HG03139 (cell line): ENCODE measurements around the gene PCNT.

Experiments
- ATAC-seq: cut with Tn5 transposase; IDR thresholded peaks from one replicate; pipeline ENCODE4 v1.9.1; 2021; ENCODE audit not compliant: unreplicated experiment

Gene PCNT

DNA sequence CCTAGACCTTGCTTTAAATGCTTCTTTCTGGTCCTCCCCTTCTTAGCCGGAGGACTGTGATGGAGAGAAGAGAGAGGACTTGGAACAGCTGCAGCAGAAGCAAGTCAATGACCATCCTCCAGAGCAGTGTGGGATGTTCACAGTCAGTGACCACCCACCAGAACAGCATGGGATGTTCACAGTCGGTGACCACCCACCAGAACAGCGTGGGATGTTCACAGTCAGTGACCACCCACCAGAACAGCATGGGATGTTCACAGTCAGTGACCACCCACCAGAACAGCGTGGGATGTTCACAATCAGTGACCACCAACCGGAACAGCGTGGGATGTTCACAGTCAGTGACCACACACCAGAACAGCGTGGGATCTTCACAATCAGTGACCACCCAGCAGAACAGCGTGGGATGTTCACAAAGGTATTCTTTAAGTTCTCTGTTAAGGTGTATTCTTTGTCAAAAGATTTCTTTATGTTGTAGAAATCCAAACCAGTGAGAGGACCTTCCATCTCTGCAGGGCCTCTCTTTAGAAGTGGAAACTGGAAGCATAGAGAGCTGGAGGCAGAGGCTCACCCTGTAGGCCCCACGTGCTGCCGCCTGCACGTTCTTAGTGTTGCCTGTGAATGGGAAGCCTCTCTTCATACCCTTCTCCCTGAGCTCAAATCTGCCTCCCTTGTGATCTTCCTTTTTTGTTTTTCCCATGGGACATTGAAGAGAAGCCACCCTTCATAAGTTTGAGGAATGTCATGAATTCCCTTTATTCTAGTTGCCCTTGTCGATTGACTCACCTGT lies 10.6 kb downstream of the PCNT start:
- ATAC-seq: no peak

DNA sequence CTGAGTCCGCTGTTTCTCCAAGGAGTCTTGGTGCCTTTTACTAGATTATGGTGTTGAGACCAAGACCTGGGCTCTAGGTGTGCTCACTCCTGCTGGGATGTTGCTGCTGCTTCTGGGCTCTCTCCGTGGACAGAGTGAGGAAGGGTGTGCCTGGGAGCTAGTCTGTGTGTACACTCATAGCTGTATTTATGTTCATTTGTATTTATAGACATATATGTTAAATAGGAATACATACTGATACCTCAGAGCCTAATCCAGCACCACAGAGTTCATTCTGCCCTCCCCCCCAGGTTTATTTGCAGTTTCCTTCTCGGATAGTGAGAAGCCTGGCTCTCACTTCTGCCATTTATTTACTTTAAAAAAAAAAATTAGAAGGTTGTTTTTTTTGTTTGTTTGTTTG lies 12.6 kb downstream of the PCNT start:
- no peak for ATAC-seq

DNA sequence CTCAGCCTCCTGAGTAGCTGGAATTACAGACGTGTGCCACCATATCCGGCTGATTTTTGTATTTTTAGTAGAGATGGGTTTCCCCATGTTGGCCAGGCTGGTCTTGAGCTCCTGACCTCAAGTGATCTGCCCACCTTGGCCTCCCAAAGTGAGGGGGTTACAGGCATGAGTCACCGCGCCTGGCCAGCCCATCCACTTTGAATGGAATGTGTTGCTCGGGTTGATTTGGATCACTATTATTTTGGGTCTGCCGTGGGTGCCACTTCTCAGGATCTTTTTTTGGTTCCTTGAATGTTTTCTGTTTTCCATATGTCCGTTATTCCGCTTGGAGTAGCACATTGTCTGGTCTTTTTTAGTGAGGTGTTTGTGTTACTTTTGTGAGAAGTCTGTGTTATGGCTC lies 17.0 kb downstream of the PCNT start:
- no peak for ATAC-seq

DNA sequence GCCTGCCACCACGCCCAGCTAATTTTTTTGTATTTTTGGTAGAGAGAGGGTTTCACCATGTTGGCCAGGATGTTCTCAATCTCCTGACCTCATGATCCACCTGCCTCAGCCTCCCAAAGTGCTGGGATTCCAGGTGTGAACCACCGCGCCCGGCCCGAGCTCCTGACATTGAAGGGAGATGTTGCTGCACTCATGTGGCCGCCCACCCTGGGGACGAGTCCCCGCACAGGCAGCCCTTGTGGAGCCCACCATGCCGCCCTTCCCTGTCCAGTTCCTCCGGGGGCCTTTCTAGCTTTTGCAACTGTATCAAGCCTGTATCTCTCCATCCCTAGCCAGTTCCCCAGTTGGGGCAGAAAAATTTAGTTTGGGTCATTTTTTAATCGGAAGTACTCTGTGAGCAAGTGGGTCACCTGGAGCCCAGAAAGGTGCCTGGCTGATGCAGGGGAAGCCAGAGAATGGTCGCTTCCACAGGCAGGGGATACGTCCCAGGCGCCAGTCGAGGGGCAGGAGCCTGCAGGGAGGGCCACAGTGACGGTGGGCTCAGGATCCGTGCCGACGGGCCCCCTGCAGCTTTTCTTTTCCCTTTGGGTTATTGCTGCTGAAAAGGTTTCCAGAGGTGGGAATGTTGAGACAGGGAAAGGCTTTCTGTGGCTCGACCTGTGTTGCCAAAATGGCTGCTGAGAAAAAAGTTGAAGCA lies 20.4 kb downstream of the PCNT start:
- no peak for ATAC-seq

DNA sequence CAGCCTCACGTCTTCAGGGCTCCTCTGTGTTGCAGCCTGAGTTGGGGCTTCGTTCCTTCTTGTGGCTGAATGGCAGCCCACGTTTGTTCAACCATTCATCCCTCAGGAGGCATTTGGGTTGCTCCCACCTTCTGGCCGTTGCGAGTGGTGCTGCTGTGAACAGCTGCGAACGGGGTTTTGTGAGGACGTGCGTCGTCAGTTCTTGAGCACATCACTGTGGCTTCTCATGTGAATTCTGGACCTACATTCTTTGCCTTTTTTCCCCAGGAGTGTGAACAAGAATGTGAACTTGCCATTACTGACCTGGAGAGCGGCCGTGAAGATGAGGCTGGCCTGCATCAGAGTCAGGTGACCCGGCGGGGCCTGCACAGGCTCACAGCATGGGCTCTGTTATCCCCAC lies 21.9 kb downstream of the PCNT start:
- ATAC-seq: no peak

DNA sequence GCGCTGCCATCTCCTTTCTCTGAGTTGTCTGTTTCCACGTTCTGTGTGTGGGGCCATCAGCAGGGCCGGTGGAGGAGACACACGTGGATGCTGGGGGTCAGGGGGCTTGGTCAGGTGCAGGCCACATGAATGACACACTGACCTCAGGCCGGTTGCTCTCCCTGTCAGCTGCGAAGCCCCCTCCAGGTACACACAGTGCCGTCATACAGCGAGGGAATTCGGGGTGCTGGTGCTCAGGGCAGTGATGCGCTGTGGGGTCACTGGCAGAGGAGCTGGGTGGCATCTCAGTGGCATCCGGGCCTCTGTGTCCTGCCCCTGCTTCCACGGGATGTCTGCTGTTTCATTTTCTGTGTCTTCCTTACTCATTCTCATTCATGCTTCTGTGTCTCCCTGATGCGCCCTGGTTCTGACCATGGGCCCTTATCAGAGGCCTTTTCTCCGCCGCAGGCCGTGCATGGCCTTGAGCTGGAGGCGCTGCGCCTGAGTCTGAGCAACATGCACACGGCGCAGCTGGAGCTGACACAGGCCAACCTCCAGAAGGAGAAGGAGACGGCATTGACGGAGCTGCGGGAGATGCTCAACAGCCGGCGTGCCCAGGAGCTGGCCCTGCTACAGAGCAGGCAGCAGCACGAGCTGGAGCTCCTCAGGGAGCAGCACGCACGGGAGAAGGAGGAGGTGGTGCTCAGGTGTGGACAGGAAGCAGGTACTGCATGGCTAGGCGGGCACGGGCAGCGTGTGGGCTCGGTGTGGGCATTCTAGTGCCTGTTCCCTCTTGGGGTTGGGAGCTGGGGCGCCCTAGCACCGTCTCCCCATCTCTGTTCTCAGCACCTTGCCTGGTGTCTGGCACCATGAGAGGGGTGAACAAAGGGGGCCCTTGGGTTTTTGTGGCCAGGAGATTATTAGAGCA lies 22.6 kb downstream of the PCNT start:
- no peak for ATAC-seq

DNA sequence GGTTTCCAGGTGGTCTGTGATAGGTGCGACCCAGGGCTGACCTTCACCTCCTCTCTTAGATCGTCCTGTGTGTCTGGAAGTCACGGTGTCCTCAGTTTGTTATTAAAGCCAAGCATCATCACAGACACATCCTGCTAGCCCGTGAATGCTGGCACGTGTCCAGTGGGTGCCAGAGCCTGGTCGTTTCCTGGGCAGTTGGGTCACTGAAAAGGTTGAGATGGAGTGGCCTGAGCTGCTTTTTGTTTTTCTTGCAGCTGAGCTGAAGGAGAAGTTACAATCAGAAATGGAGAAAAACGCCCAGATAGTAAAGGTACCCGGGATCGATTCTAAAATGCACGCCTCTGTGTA lies 23.2 kb downstream of the PCNT start:
- no peak for ATAC-seq

DNA sequence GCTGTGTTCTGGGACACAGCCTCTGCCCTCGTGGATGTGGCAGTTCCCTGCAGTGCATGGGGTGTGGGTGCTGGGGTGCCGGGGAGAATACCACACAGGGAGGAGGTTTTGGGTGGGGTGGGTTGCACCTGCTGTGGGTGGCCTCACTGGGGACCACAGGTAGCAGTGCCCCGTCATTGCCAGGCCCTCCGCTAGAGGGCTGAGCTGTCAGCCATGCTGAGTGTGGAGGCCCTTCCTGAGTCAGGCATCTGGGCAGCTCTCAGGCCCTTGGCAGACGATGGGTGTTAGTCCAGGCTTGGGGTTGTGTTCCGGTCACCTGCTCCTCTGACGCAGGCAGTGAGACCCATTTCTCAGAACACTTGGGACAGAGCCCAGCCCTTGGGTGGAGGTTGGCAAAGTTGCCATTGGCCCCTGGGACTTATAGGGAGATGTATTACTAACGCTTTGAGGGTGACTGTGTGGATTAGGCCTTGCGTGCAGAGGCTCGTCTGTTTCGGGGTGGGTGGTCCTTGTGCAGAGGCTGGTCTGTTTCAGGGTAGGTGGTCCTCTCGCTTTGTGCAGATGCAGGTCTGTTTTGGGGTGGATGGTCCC lies 23.9 kb downstream of the PCNT start:
- no peak for ATAC-seq

DNA sequence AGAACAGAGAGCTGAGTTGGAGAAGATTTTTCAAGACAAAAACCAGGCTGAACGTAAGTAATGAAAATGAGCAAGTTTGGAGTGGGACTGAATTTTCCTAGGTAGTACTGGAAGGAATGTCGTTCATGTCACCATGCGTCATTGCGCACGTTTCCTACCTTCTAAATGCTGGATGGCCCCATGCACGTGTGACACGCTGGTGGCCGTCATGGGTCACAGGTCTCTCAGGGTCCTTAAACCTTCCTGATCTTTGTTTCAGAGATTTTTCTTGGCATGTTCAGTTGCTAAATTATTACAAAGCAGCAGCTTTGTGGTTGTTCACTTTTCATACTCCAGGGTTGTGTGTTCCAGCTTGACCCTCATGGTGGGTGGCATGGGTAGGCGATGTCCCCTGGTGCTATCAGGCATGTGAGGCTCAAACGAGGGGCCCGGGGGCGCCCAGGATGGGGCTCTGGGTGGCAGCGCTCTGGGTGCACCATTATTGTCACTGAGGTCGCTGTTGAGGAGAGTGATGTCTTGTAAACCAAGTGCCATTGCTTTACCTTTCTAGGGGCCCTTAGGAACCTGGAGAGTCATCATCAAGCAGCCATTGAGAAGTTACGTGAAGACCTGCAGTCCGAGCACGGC lies 25.3 kb downstream of the PCNT start:
- no peak for ATAC-seq

DNA sequence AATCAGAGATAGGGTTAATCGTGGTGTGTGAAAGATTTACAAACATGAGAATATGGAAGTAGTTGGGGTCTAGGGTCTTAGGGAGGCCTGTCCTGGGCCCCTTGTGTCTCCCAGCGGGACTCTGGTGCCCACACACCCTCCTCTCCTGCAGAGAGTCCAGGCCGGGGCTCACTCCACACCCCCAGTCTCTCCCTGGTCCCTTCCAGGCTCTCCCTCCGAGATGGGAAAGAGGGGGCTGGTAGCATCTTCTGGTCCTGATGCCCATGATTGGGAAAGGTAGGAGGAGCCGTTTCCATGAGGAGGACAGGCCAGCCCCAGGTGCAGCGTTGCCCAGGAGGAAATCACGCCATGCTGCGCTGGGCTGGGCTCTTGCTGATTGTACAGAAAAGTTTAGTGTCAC lies 26.6 kb downstream of the PCNT start:
- ATAC-seq: no peak

DNA sequence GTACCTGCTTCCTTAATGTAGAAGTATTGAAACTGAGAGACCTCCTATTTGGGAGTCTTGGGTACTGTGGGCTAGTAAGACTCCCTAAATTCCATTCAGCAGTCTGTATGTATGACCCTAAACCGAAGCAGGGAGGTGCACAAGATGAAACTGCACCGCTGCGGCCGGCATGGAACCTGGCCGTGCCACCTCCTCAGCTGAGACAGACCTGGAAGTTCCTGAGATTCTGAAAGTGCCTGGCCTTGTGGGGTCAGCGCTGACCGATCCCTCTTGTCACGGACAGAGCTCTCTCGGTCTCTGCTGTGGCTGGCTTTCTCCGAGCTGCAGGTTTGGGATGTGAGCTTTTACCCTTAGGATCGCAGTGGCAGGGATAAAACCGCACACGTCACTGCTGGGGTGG lies 27.0 kb downstream of the PCNT start:
- no peak for ATAC-seq

DNA sequence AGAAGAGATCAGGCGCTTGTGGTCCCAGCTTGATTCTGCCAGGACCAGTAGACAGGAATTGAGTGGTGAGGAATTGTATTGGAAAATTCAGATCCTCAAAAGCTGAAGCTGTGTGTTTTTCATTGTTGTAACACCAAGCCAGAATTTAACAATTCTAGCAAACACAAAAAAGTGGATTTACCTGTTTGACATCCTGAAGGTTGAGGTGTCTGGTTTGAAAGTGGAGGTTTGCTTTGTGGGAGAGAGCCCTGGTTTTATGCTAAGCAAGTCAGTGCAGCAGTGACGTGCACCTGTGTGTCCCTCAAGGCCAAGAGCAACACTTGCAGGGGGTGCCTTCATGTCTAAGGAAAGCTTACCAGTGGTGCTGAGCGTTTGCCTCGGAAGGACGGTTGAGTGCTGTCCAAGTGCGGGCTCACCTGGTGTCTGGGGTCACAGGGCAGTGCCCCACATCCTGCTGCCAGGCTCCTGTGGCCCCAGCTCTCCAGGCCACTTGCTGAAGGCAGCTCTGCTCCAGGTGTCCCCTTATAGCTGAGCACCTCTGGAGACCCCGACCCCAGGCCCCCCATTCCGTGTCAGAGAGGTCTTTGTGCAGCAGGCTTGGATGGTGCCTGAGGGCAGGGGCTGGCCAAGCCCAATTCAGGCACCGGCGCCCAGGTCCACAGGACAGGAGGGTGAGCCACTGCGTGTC lies 27.7 kb downstream of the PCNT start:
- ATAC-seq: no peak

DNA sequence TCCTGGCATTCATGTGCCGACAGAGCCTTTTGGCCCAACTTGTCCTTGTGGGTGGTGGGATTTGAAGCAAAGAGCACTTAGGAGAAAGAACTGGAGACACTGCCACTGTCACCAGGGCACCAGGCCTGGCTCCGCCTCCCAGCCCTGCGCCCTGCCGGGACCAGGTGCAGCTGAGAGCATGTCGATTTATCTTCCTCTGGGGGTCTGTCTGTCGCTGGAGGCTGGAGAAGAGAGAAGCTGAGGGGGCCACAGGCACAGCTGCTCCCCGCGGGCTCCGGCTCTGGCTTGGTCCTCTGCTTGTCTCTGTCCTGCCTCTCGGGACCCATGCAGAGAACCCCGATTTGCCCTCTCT lies 28.2 kb downstream of the PCNT start:
- no peak for ATAC-seq

DNA sequence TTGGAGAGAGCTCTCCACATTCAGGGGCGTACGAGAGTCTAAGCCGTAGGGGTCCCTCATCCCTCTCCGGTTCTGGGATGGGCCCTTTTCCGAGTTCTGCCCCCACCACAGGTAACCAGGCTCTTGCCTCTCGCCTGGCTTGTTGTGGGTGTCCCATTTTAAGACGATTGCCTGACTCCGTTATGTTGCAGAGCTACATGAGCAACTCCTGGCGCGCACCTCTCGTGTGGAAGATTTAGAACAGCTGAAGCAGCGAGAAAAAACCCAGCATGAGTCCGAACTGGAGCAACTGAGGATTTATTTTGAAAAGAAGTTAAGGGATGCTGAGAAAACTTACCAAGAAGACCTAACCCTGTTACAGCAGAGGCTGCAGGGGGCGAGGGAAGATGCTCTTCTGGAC lies 29.0 kb downstream of the PCNT start:
- no peak for ATAC-seq

DNA sequence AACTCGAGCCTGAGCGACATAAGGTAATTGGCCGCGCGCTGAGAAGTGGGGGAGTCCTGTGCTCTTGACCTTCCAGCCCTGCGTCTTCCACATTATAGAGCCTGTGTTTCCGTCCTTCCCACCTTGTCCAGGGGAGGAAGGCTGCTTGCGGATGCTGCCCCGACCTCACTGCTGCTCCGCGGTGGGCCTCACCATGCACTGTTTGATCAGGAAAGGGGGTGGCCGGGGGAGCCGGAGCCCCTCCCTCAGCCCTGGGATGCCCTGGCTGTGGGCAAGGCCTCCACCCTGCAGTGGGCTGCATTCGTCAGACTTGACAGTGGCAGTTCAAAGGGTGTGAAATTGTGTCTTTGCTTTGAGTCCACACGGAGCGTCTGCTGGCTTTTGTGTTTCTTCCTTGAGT lies 30.1 kb downstream of the PCNT start:
- no peak for ATAC-seq

DNA sequence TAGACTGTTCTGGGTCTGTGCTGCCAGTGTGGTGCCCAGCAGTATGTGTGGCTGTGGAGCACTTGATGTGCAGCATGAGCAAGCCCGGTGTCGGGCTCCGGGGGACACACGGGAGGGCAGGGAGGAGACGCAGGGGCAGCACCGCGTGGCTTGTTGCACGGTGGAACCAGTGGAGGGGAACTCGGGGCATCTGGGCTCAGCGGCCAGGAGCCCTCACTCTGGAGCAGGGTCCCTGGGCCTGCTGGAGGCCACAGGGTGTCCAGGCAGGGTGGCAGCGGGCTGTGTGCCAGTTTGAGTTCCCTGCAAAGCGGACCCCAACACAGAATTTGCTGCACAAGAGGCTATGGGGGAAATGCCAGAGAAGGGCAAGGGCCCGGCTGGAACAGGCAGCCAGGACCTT lies 30.6 kb downstream of the PCNT start:
- no peak for ATAC-seq

DNA sequence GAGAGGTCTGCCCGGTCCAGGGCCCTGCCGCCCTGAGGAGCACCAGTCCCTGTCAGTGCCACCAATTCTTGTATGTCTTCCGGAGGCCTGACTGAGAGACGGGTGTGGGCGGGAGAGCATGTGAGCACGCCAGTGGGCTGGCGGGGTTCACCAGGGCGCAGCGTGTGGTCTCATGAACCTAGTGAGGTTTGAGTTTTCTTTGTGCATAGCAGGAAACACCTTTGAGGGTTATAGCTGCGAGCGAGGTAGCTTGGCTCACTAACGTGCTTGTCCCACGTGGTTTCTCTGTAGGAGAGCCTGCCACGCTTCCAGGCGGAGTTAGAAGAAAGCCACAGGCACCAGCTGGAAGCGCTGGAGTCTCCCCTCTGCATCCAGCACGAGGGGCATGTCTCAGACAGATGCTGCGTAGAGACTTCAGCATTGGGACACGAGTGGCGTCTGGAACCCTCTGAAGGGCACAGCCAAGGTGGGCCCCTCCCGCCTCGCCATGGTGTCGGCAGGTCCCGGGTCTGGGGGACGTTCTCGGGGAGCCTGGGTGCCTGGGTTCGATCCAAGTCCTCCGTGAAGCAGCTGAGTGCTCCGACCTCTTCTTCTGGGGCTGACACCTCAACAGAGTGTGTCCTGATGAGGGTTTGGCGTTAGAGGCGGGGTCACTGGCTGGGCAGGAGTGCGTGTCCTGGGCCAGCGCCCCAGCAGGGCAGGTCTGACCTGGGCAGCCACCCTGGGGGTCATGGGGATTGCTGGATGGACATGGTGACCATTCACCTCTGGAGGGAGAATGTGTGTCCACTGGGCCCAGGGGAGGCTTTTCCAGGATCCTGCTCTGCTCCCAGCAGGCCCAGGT lies 31.4 kb downstream of the PCNT start:
- no peak for ATAC-seq

DNA sequence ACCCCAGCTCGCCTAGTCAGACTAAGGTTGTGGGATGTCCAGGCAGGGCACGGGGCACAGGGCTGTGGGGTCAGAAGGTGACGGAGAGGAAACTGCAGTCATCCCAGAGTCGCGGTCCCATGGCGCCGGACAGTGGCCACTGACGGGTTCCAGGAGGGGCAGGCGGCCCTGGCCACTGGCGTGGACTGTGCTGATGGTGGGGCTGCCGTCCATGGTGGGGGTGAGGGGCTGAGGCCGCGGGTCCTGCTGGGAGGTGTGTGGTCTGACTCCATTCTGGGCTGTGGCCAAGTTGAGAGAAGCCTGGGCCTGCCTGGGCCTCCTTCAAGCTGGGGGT lies 32.0 kb downstream of the PCNT start:
- no peak for ATAC-seq

DNA sequence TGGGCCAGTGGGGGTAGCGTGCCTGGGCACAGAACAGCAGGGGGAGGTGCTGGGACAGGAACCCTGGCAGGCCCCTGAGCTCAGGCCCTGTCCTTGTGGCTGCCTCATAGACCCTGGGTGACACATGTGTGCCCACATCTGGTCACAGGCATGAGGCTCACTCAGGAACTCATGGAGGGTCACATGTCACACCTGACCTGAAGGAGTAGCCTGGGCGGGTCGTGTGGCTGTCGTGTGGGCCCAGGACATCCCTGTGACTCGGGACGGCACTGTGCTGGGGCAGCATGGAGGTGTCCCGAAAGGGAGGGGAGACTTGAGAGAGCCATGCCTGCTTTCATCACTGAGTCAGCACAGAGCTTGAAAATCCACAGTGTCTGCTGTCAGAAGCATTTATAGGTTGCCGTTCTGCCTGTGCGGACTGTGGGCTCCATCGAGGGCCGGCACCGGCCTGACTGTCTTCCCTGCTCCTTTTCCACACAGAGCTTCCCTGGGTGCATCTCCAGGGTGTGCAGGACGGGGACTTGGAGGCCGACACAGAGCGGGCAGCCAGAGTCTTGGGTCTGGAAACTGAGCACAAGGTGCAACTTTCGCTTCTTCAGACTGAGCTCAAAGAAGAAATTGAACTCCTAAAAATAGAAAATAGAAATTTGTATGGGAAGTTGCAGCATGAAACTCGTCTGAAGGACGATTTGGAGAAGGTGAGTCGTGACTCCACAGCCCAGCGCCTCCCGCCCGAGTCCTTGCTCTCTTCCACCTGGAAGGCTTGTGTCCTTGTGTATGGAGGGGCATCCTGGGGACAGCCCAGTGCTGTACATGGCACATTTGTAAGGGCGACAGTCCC lies 32.8 kb downstream of the PCNT start:
- ATAC-seq: no peak
